ENCODE data around the gene GRAP2.
"Not testable (repeated sequence)": the region's sequence is repeated elsewhere in the genome, so short reads cannot be mapped to it uniquely, and the experiment has no call there.

GRAP2 gene

DNA sequence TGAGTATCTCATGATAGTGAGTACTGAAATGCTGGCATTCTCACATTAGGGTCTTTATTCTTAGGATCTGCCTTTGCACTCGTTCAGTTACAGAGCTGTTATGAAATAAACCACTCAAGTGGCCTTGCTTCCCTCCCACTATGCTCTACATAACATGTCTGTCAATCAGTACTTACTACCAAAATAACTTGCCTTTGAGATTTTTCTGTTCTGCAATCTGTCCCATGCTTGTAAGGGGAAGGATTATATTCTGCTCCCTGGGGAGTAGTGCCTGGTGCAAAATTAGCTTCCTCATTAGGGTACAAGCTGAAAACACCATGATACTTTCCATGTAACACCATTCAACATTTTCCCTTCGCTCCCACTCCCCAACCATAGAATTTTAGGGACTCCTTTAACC lies 1.9 kb upstream of the GRAP2 start:
- peak; percentile 75 for DNase-seq

DNA sequence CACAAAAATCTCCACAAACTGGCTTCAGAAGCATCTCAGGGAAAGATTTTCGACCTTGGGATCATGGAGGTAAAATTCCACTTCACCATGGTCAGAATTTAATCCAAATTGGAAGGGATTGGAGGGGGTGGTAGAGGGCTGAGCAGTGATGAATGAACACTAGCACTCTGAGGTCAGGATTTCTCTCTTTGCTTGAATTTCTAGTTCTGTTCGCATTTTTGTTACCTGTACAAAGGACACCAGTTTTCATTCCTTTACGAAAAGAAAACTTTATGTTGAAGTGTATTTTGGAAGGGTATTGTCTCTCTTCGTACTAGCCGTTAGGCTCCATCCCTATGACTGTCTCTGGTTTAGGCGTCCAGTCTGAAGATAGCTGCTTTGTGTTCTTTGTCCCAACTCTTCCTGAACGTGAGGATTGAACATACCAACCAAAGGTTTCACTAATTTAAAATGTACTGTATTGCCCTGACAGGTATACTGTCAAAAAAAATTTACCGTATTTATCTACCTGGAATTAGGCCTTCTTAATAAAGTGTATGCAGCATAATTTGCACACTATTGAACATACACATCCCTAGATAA lies 772 bp downstream of the GRAP2 start:
- no peak for DNase-seq

DNA sequence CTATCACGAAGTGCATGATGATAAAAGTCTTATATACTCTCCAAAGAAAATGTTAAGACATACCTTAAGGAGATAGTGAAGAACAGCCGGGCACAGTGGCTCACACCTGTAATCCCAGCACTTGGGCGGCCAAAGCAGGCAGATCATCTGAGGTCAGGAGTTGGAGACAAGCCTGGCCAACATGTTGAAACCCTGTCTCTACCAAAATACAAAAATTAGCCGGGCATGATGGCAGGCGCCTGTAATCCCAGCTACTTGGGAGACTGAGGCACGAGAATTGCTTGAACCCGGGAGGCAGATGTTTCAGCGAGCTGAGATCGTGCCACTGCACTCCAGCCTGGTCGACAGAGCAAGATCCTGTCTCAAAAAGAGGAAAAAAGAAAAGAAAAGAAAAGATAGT lies 3.1 kb downstream of the GRAP2 start:
- DNase-seq = not testable (repeated sequence)

DNA sequence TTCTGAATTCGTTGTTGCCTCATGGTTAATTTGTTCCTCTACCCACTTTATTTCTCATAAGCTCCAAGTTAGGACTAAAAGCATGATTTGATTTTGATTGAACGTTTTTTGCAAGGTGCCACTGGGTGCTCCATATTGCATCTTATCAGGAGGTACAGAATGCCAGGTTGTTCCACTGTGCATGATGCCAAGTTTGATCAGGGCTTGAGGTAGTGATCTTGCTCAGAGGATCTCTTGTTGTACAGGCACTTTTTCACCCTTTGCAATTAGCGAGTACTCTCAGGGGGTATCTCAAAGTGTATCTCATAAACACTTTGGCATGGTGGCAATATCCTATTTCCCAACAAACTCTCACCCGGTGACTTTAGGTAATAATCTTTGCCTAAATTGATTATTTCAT lies 4.0 kb downstream of the GRAP2 start:
- no peak for DNase-seq

DNA sequence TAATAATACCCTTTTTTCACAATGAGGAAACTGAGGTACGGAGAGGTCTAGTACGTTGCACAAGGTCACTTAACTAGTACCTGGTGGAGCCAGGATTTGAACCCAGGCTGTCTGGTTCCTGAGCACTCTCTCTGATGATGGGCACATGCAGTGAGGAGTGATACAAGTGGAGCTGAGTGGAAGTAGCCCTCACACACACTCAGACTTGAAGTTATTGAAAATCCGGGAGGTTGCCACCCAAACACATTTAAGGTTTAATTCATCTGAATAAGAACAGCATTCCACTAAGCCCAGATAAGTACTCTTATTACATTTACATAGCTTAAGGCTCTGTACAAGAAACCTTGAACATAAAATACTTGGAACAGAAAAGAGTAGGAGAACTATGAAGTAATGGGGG lies 4.8 kb downstream of the GRAP2 start:
- no peak for DNase-seq

DNA sequence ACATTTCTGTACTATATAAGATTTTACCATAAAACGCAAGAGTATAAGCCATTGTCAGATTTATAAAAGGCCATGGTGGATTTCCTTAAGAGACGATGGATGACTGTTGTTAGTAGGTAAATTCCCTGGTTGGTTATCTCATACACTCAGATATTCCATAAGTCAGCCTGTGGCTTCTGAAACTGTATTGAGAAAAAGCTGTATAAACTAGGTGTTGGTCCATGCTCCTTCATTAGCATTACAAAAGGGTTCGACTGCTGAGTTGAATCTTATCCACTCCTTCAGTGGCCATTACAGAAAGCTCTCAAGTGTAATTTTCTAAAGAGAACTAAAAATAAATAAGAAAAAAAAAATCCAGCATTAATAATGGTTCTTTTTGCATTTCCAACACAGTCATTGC lies 5.3 kb downstream of the GRAP2 start:
- no peak for DNase-seq

DNA sequence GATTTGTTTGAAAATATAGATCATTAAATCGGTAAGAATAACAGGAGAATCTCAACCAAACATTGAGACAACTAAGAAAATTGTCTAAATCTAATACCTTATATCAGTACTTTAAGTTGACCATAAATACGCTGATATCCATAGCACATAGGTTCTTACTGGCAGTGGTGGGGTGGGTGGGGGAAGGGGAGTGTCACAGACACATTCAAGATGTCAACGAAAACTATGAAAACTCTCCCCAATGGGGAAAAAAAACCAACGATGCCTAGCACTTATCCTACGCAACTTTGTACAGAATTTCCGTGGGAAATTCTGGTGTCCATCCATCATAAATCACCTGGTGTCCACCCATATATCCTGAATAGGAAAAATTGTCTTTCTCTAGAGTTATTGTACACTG lies 6.2 kb downstream of the GRAP2 start:
- DNase-seq = no peak

DNA sequence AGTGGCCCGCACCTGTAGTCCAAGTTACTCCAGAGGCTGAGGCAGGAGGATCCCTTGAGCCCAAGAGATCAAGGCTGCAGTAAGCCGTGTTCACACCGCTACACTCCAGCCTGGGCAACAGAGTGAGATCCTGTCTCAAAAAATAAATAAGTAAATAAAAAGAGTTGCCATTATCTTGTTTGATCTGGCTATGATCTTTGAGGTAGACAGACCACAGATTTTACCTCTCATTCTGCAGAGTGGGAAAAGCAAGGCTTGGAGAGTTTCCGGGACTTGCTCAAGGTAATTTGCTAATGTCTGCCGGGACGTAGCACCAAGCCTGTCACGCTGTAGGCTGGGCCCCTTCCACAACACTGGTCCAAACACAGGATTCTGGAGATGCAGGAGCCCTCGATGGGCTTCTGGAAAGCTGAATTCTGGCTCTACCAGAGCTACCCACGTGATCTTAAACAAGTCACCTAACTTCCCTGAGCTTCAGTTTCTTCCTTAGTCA lies 6.8 kb downstream of the GRAP2 start:
- DNase-seq = no peak

DNA sequence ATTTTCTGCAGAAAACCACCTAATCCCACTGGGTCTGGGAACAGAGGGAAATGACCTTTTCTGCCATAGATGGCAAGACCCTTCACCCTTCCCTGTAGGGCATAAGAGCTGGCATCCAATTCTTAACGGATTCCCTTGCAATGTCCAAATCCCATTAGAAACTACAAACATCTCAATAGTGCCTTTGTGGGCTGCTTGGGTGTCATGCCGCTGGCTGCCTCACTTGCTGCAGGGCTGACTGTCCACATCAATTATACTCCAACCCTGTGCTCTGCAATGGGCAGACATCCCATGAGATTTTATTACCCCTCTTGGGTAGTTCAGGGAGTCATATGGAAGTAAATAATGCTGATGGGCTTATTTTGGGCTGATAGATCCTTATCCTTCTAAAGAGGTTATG lies 7.3 kb downstream of the GRAP2 start:
- no peak for DNase-seq

DNA sequence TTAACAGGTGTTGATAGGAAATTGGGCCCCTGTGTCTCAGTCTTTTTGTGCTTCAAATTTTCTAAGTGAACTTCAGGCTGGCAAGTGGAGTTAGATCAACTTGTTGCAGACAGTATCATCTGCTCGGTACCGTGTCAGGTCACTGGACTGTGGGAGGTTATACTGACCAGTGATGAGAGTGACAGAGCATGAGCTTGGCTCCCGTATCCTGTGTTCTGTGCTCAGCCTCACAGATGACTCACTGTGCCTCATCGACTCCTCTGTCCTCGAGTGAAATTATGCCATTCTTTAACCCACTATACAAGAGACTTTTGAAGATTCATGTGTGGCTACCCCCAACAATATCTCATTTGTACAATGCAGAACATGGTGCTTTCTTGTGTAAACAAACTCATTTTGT lies 7.9 kb downstream of the GRAP2 start:
- DNase-seq = no peak

DNA sequence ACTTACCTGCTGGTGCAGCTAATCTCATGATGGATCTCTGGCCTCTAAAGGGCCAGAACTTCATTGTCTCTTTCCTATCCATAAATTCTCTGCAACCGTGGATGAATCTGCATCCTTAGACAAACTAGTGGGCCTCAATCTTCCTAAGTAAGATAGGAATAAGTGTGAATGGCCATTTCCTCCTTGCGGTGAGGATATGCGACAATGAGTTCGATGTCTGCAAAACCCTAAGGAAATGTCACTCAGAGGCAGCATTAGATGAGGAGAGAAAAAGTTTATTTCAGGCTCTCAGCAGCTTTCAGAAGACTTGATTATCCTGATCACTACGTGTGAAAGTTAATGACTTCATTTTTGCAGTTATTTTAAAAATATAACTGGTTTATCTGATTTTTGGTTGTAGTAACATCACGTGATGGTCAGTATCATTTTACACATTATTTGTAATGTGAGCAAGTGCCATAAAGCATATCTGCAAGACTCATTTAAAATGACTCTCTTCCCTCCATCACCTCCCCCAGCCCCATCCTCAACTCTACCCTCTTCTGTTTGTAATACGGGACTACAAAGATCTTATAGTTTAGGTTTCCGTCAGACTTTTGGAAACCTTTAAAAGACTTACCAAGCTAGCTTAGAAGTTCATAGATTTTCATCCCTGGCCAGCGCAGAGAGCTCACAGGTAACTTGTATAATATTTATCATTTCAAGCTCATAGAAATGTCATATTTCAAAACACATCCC lies 10.2 kb downstream of the GRAP2 start:
- no peak for DNase-seq

DNA sequence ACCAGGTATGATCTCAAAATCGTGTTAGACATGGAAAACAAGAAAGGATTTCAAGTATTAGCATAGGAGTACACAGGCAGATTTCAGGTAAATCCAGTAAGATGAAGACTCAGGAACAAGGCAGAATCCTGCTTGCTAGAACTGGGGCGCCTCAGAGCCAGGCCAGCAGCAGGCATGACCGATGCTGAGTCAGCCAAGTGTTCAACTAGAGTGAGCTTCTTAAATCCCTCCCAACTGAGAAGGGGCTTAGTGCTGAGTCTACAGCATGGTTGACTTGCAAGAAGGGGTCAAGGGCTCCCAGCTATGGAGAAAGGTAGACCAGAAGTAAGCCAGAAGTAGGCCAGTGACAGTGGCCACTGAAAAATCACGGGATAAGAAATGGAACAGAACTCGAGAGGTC lies 12.4 kb downstream of the GRAP2 start:
- DNase-seq = no peak

DNA sequence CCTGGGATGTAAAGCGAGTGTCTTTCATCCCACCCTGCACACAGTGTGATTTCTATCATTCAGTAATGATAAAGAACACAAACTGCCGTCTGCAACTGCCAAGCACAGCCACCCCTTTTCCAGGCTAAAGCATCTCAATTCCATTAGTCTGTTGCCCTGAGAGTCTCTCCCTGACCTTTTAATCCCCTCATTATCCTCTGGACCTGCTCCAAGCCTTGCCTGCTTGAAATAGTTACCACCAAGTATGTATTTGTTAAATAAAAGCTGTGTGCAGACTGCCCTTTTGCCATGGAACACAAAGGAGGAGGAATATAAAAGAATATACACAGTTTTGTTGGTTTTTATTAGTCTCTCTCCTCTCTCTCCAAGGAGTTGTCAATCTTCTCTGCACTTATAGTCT lies 13.0 kb downstream of the GRAP2 start:
- DNase-seq = no peak

DNA sequence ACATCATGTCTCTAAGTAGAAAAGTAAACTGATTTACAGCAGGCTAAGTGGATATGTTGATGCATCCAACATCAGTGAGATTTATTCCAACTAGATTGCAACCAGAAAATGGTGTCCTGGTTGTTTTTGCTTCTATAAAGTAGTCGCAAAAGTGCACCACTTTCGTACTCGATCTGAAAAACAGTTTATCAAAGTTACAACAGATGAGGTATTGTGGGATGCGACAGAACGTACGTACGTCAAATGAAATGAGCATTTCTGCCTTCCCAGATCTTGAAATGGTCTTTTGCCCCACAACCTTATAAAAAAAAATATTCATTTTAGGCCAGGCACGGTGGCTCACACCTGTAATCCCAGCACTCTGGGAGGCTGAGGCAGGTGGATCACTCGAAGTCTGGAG lies 13.7 kb downstream of the GRAP2 start:
- DNase-seq = no peak

DNA sequence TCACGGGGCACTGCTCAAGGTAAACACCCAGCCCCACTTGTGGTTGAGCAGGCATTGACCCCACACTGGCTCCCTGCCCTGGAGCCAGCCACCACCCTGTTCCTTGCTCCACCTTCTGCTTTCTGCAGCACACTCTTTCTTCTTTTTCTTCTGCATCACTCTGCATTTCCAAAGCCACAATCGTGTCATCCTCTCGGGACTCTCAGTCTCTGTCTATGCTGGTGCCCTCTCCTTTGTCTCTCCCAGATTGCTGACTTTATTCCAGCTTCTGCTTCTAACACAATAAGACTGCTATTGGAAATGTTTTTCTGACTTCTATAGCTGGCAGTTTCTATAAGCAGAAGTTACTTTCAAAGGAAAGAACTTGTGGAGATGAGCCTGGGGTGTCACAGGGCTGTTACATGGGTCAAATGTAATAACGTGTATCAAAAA lies 14.4 kb downstream of the GRAP2 start:
- no peak for DNase-seq

DNA sequence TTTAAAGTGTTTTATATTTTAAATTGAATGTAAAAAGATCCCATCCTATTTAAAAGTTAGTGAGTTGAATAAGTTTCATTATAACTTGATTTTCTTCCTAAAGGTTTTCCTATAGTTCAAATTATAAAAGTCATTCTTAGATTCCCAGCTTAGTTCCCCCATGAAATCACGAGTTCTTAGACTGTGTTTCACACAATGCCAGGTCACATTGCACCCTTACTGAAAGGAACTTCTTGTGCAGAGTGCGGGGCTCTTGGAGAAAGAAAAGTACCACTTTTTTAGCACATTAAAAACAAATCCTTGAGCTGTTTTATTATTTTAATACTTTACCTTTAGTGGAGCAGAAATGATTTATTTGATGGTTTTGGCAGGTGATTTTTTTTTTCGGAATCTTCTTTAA lies 15.6 kb downstream of the GRAP2 start:
- DNase-seq = no peak

DNA sequence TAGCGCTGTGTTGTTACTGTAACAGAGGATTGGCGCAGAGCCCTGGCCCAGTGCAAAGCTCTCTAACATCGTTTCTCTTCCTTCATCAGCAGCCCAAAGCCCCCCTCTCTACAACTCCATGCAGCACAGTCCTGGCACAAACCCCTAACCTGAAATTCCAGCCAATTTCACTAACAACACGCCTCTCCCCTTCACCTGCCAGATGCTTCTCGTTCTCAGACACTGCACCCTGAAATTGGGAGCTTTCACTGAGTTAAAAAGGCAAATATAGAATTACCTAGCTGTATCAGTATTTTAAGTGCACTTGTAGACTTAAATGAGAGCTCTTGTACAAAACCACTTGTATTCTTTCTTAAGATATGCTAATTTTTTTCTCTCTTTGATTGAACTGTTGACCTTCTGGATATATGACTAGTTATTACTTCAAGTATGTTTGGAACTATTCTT lies 16.3 kb downstream of the GRAP2 start:
- no peak for DNase-seq

DNA sequence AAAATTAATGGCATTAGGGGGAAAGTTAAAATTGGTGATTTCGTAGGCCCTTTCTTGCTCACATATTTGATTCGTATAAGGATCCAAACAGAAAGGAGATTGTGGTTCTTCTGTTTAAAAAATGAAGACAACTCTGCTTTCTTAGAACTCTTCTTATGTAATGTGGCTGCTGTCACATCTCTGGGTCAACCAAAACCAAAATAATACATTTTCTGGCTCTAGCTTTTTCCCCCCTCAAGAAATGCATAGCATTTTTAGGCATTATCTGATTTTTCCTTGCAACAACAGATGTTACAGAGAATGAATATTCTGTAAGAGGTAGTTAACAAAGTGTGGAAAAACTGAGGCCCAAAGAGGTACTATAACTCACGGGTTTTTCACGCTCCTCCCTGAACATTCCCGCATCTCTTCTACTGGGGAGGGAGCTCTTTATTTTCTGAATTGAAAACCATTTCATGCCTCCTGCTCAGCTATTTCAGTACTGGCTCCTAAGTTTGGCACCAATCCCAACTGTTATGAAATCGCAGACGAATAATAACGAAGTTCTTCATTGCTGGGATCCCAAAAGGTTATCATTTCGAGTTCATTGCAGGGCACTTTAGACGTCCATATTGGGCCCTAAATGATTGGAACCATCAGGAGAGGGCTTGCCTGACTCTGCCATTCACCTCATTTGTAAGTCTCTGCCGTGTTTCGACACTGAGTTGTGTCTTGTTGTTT lies 17.1 kb downstream of the GRAP2 start:
- DNase-seq = no peak

DNA sequence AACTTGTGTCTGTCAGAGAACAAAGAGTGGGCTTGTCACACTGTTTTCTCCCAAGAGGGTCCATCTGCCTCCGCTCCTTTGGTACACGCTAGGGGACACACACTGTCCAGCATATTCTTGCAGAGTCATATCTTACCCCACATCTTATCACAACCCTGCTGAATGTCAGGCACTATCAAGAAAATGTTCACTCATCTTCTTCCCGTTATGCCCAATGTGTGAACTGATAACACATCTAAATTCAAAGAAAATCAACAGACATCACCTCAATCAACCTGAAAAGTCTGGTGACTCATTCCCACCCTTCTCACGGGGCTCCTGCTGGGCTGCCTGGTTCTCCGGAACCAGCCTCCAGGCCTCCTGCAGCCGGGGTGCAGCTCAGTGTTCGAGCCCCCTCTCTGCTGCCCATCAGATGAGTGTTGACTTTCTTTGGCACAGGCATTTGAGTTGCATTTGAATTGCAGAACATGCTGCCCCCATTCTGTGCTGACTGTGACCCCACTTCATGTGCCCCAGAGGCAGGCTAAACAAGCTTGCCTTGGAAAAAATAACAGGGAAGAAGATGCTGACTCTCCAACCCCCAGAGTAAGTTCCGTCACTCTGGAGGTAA lies 19.4 kb downstream of the GRAP2 start:
- DNase-seq = no peak

DNA sequence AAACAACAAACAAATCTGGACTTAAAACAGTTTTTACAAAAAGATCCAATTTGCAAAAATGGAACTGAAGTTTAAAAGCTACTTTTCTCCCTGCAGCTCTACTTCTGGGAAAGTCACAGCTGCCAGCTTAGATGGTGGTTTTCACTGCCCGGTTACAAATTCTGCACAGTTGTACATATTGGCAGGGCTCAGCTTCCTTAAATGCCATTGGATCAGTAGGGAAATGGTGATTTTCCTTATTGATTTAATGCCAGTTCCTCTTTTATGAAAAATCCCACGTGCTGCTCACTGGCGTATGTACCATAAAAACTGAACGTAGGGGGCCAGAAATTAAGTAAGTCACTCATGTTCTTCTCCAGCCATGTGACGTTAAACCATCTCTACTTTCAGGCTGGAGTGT lies 22.8 kb downstream of the GRAP2 start:
- DNase-seq = peak; percentile 17

DNA sequence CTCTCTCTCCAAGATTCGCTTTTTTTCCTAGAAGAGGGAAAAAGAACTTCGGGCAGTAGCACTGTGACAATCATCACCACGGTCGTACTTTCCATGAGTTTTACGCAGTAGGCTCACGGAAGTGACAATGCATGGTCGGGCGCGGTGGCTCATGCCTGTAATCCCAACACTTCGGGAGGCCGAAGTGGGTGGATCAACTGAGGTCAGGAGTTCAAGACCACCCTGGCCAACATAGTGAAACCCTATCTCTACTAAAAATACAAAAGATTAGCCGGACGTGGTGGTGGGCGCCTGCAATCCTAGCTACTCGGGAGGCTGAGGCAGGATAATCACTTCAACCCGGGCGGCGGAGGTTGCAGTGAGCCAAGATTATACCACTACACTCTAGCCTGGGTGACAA lies 23.4 kb downstream of the GRAP2 start:
- no peak for DNase-seq

DNA sequence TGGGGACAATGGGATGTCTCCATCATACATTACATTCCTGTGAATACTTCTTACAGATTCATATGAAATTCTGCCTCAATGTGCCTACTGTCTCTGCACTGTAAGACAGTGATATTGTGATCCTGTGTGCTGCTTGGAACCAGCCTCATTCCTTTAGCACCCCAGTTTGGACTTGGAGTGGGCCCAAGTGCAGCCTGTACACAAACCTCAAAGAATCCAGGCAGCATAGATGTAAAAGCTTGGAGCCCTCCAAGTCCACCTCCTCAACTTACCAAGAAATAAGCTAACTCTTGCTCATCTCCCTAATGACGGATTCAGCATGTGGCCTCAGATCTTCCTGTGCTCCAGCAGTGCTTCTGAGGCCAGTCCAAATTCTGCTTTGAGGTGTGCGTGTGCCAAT lies 24.4 kb downstream of the GRAP2 start:
- no peak for DNase-seq

DNA sequence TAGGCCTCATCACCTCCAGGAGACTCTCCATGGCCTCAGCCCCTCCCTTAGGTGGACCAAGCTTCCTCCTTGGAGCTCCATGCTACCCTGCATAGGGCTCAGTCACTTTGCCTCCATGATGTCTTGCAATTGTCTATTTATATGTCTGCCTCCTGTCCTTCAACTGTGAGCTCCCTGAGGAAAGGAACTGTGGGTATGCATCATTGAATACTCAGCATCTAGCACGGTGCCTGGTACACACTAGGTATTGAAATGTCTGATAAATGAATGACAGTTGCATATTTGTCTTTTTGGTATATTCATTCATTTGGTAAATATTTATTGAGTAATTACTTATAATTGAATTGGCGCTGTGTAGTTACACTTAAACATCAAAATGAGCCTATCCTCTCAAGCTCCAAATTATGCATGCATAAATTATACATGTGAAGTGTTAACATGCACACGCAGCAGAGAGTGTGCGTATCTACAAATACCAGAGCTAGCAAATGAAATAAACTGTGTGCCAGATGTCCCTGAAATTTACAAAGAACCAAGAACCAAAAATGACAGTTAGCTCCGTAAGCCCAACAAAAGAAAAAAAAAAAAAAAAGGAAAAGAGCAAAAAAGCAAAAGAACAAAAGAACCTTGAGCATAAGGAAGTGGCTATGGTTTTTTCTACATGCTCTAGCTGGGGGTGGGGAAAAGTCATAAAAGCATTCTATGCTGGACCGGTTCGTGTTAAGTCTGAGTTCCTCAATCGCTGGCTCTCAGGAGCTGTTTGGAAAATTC lies 25.2 kb downstream of the GRAP2 start:
- DNase-seq = no peak
